GM23338 (cell line): ENCODE data around the gene PCA3.

Experiments used
- CREB1 ChIP-seq: fragments of 250-450 bp; sonication (Bioruptor Pico); IDR thresholded peaks from 2 replicates; pipeline ENCODE4 v1.5.0; 2020; ENCODE audit warnings: low read depth, mild to moderate bottlenecking, moderate library complexity
- EZH2 ChIP-seq: fragments of 200-600 bp; sonication (generic); IDR thresholded peaks from one replicate; pipeline ENCODE4 v1.8.0; 2017; ENCODE audit warnings: antibody characterized with exemption, mild to moderate bottlenecking, low read depth; ENCODE audit not compliant: unreplicated experiment
- NANOG ChIP-seq: IDR thresholded peaks from 2 replicates; pipeline ENCODE4 v1.6.1; 2016; ENCODE audit warnings: antibody characterized with exemption, borderline replicate concordance
- POLR2AphosphoS5 ChIP-seq: IDR thresholded peaks from 2 replicates; pipeline ENCODE4 v1.6.1; 2016; ENCODE audit warnings: antibody characterized with exemption, low read depth
- STAT1 ChIP-seq: IDR thresholded peaks from one replicate; pipeline ENCODE4 v1.6.1; 2016; ENCODE audit warnings: antibody characterized with exemption; ENCODE audit not compliant: unreplicated experiment
- ZNF331 ChIP-seq: fragments of 250-450 bp; sonication (Bioruptor Pico); IDR thresholded peaks from 2 replicates; pipeline ENCODE4 v1.5.0; 2020; ENCODE audit warnings: low read depth, mild to moderate bottlenecking, moderate library complexity
- TF ChIP-seq, protein P1 (sequence below), 2 experiments: fragments of 200-600 bp in 1 of 2; sonication (generic) in 1 of 2; conservative IDR thresholded peaks; 2 replicates each; pipeline versions ENCODE4 v1.5.1 to v1.6.1; 2016 to 2017; ENCODE audit warnings: antibody characterized with exemption in 2 of 2, low read depth in 2 of 2, mild to moderate bottlenecking in 2 of 2, moderate library complexity in 1 of 2

DNA sequence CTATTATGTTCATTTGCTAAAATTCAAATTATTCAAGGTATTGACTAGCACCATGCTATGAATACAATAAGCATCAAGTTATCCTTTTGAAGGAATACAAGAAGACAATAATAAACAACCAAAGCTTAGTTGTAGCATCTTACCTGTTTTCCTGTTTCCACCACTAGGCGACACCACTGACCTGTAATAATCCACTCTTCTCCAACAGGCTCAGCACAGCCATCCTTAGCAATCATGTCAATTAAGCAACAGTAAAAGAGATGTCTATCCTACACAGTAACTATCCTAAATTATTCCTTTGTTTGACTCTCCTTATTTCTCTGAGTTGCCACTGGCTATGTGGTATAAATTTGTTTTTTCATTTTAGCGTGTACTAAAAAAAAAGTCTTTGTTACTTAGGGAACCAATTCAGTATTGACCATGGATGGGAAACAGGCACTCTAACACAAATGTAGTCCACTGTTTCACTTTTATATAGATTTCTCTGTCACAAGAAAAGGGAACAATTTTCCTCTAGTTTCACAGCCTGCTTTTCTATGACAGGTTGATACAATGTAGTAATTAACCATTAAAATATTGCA lies 46.2 kb downstream of the PCA3 start:
- TF ChIP-seq, protein P1, sequence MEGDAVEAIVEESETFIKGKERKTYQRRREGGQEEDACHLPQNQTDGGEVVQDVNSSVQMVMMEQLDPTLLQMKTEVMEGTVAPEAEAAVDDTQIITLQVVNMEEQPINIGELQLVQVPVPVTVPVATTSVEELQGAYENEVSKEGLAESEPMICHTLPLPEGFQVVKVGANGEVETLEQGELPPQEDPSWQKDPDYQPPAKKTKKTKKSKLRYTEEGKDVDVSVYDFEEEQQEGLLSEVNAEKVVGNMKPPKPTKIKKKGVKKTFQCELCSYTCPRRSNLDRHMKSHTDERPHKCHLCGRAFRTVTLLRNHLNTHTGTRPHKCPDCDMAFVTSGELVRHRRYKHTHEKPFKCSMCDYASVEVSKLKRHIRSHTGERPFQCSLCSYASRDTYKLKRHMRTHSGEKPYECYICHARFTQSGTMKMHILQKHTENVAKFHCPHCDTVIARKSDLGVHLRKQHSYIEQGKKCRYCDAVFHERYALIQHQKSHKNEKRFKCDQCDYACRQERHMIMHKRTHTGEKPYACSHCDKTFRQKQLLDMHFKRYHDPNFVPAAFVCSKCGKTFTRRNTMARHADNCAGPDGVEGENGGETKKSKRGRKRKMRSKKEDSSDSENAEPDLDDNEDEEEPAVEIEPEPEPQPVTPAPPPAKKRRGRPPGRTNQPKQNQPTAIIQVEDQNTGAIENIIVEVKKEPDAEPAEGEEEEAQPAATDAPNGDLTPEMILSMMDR (conservative IDR thresholded peaks at IDR 0.05; ENCODE audit: low read depth in 2 of 2) = peak; percentile 95 to 97
- no peak for TF ChIP-seq EZH2
- no peak for TF ChIP-seq ZNF331
- TF ChIP-seq STAT1 = no peak
- 0 out of 2 replicates have a peak, but pooled peaks have one; percentile 7 for TF ChIP-seq CREB1 (CRISPR knock-in tag)
- TF ChIP-seq NANOG = no peak
- TF ChIP-seq POLR2AphosphoS5 = no peak
